Kasumi-1 (cell line): ENCODE data around the gene ARID1B.

Source experiments
- DNase-seq, 2 experiments: peaks; one replicate each; lab custom pipeline; 2025; lab: John Stamatoyannopoulos, UW

The ARID1B gene

GRCh38 chr6:157246048-157246630, 469.0 kb downstream of the ARID1B start:
- DNase-seq, result no peak

- no peak for DNase-seq
Measured at GRCh38 chr6:157246771-157247484, 469.8 kb downstream of the ARID1B start.

- no peak for DNase-seq
Measured at GRCh38 chr6:157248264-157248663, 471.1 kb downstream of the ARID1B start.

GRCh38 chr6:157249826-157250225, 472.6 kb downstream of the ARID1B start:
- no peak for DNase-seq

GRCh38 chr6:157251586-157252247, 474.5 kb downstream of the ARID1B start:
- no peak for DNase-seq

GRCh38 chr6:157253017-157253416, 475.8 kb downstream of the ARID1B start:
- no peak for DNase-seq

- DNase-seq, result no peak
Measured at GRCh38 chr6:157253699-157254098, 476.5 kb downstream of the ARID1B start.

- no peak for DNase-seq
Measured at GRCh38 chr6:157254538-157254937, 477.4 kb downstream of the ARID1B start.

GRCh38 chr6:157255079-157255478, 477.9 kb downstream of the ARID1B start:
- no peak for DNase-seq

GRCh38 chr6:157258878-157259277, 481.7 kb downstream of the ARID1B start:
- no peak for DNase-seq

GRCh38 chr6:157259443-157259842, 482.3 kb downstream of the ARID1B start:
- no peak for DNase-seq
